HG02973 (cell line): ENCODE data around the gene ABHD4.
"Not testable (repeated sequence)": the region's sequence is repeated elsewhere in the genome, so short reads cannot be mapped to it uniquely, and the experiment has no call there.

Source experiments
- ATAC-seq: cut with Tn5 transposase; IDR thresholded peaks from one replicate; pipeline ENCODE4 v1.9.1; 2021; ENCODE audit warnings: moderate library complexity; ENCODE audit not compliant: unreplicated experiment

The ABHD4 gene

GRCh38 chr14:22561366-22561660 is 36.8 kb upstream of the ABHD4 start:
- ATAC-seq = no peak

- peak; percentile 17 for ATAC-seq
Observed at GRCh38 chr14:22561661-22562579, 36.2 kb upstream of the ABHD4 start.

- no peak for ATAC-seq
Observed at GRCh38 chr14:22563987-22564386, 34.1 kb upstream of the ABHD4 start.

GRCh38 chr14:22564463-22564862 is 33.6 kb upstream of the ABHD4 start:
- ATAC-seq = no peak

- no peak for ATAC-seq
Observed at GRCh38 chr14:22565391-22565945, 32.6 kb upstream of the ABHD4 start.

- not testable (repeated sequence) for ATAC-seq
Observed at GRCh38 chr14:22566266-22566665, 31.8 kb upstream of the ABHD4 start.

GRCh38 chr14:22566845-22567244 is 31.3 kb upstream of the ABHD4 start:
- ATAC-seq = no peak

GRCh38 chr14:22567437-22567836 is 30.7 kb upstream of the ABHD4 start:
- no peak for ATAC-seq

GRCh38 chr14:22569106-22569736 is 28.9 kb upstream of the ABHD4 start:
- ATAC-seq = no peak

- ATAC-seq = no peak
Observed at GRCh38 chr14:22569737-22570131, 28.4 kb upstream of the ABHD4 start.

- peak; percentile 66 for ATAC-seq
Observed at GRCh38 chr14:22570132-22570949, 27.8 kb upstream of the ABHD4 start.

- ATAC-seq = no peak
Observed at GRCh38 chr14:22572562-22573058, 25.5 kb upstream of the ABHD4 start.

- no peak for ATAC-seq
Observed at GRCh38 chr14:22573804-22574203, 24.3 kb upstream of the ABHD4 start.

GRCh38 chr14:22577334-22577908 is 20.7 kb upstream of the ABHD4 start:
- ATAC-seq = no peak

GRCh38 chr14:22579236-22579635 is 18.9 kb upstream of the ABHD4 start:
- ATAC-seq = no peak

- ATAC-seq = no peak
Observed at GRCh38 chr14:22579881-22580280, 18.2 kb upstream of the ABHD4 start.

GRCh38 chr14:22580625-22581024 is 17.5 kb upstream of the ABHD4 start:
- no peak for ATAC-seq

GRCh38 chr14:22583994-22584393 is 14.1 kb upstream of the ABHD4 start:
- no peak for ATAC-seq

- ATAC-seq = no peak
Observed at GRCh38 chr14:22587247-22587646, 10.9 kb upstream of the ABHD4 start.

- not testable (repeated sequence) for ATAC-seq
Observed at GRCh38 chr14:22587677-22588422, 10.2 kb upstream of the ABHD4 start.
